HG02571 (cell line): ENCODE results near the gene COL10A1.

Source experiments
- ATAC-seq: cut with Tn5 transposase; IDR thresholded peaks from one replicate; pipeline ENCODE4 v1.9.1; 2021; ENCODE audit warnings: mild to moderate bottlenecking, moderate library complexity; ENCODE audit not compliant: unreplicated experiment

The COL10A1 gene

GRCh38 chr6:116126032-116126431 is at the start of gene COL10A1:
Gene COL10A1 (minus strand): TSS chr6:116126132. CDS start chr6:116125492, 640 bp downstream.
- no peak for ATAC-seq

DNA sequence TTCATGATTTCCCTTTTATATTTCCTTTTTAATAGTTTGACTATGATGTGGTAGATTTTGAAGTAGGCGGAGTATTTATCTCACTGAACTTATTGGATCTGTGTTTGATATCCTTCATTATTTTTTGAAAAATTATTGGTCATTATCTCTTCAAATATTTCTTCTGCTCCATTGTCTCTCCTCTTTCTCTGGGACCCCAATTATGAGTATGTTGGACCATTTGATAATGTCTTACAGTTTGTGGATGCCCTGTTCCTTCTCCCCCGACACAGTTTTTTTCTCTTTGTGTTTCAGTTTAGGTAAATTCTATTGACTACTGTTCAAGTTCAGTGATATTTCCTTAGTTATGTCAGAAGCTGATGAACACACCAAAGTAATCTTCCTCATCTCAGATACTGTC is 49.4 kb upstream of the COL10A1 start:
- no peak for ATAC-seq

- no peak for ATAC-seq
Measured at GRCh38 chr6:116173928-116174327, 48.0 kb upstream of the COL10A1 start.

- ATAC-seq: no peak
Measured at GRCh38 chr6:116170358-116171057, 44.6 kb upstream of the COL10A1 start.

- no peak for ATAC-seq
Measured at GRCh38 chr6:116169880-116170279, 43.9 kb upstream of the COL10A1 start.

- no peak for ATAC-seq
Measured at GRCh38 chr6:116168148-116168547, 42.2 kb upstream of the COL10A1 start.

DNA sequence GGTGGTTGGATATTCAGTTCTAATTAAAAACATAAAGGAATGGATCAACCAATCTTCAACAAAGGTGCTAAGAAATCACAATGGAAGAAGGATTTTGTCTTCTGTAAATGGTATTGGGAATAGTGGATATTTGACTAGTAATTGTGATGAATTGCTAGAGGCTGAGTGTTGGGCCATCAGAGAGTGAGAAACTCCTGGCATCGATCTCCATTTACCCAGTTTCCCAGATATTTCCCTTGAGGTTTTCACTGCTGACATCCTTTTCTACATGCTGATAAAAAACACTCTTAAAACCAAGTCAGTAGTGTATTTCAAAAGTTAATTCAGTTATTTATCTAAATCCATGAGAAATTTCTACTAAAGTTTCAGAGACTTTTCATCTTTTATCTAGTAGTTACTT is 40.4 kb upstream of the COL10A1 start:
- ATAC-seq: no peak

DNA sequence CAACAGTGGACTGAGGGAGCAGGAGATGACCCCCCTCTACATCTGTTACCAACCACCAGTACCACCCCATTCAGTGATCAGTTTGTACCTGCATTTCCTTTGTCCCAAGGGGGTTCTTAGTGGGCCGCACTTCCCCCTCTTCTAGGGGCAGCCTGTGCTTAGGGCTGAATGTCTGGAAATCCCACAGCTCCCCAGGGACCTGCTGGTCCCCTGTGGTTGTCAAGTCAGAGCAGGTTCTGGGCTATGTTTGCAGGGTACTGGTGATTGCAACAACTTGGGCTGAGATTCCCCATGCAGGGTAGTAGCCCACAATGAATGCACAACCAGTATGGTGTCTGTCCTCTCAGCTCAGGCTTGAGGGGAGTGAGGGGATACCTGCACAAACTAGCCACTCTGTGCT is 39.7 kb upstream of the COL10A1 start:
- ATAC-seq: no peak

DNA sequence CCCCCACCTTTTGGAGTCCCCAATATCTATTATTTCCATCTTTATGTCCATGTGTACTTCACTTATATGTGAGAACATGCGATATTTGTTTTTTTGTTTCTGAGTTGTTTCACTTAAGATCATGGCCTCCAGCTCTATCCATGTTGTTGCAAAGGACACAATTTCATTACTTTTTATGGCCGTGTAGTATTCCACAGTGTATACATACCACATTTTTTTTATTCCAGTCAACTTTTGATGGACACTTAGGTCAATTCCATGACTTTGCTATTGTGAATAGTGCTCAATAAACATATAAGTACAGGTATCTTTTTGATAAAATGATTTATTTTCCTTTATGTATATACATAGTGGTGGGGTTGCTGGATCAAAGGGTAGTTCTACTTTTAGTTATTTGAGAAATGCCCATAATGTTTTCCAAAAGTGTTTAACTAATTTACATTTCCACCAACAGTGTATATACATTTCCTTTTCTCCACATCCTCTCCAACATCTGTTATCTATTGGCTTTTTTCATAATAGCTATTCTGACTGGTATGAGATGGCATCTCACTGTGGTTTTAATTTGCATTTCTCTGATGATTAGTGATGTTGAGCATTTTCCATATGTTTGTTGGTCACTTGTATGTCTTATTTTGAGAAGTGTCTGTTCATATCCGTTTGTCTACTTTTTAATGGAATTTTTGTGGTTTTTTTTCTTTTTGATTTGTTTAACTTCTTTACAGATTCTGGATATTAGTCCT is 34.0 kb upstream of the COL10A1 start:
- no peak for ATAC-seq

DNA sequence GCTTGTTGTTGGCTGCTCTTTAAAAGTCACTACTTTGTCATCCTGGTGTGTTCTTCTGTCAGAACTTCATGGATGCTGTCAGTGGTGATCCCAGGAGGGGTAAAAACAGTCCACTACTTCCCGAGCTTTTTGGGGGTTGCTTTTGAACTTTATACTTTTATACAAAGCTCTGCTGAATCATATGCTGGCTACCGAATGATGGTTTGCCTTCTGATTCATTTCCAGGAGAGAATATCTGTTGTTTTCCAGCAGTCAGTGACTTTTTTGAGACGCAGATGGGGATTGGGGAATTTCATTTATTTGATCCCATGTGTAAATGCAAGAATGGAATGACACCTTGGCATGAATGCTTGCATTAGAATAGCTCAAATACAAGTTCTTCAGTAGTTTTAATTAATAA is 32.7 kb upstream of the COL10A1 start:
- no peak for ATAC-seq

DNA sequence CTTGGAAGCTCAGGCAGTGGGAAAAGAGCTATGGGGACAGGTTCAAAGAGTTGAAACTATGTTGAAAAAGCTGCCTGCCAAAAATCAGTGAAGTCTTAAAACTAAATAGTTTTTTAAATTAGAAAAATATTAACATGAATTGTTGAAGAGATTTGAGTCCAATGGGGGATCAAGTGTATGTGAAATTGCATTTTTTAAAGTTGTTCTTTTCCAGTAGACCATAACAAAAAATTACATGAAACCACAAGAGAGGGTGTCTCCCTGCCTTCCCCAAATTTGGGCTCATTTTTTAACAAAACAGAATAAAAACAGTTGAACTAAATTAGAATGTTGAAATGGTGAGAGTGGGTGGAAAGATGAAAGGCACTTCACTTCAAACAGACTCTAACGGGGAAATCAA is 31.5 kb upstream of the COL10A1 start:
- no peak for ATAC-seq

GRCh38 chr6:116156405-116157326 is 30.7 kb upstream of the COL10A1 start:
- no peak for ATAC-seq

DNA sequence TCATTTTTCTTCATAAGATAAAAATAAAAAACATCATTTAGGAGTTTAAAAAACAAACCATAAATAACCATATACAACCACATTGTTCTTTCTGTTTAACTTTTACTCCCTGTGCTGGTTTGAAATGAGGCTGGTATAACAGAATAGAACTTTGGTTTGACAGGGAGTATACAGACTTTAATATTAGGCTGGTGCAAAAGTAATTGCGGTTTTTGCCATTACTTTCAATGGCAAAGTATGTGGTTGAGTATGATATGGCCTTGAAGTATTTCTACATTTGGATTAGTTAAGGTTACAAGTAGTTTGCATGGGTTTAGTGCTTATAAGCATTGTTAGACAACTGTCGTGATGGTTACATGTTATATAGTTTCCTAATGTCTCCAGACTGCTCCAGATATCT is 29.0 kb upstream of the COL10A1 start:
- ATAC-seq: no peak

- no peak for ATAC-seq
Measured at GRCh38 chr6:116152620-116153019, 26.7 kb upstream of the COL10A1 start.

GRCh38 chr6:116145803-116146675 is 20.1 kb upstream of the COL10A1 start:
- no peak for ATAC-seq

DNA sequence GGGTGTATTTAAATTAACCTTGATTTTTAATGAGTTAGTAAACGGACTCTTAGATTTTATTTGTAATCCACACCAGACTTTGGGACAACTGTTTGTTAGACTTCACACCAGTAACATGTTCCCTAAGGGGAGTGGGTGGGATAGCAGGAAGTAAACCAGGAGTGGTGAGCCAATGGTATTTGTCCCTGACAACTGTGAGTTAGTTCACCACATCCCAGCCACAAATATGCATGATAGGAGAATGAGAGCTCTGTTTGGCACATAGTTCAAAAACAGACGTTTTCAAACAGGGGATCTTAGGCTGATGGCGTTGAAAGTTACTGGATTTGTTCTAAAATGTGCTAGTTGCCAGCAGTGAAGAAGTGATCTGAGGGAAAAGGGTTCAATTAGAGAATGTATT is 18.7 kb upstream of the COL10A1 start:
- ATAC-seq: no peak

DNA sequence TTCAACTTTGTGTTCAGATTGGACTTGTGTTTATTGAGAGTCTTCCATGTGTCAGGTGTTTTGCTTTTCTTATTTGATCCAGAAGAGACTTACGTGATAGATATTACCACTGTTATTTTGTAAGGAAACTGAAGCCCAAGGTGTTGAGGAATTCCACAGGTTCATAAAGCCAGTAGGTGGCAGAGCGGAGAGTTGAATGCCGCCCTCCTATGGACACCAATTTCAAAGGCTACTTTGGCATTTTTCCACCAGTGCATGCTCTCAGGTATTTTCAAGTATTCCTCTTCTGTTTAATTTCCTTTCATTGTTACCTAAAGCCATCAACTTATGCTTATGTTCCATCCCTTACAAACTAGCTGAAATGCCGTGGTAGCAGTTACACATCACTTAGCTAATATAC is 14.0 kb upstream of the COL10A1 start:
- ATAC-seq: no peak

DNA sequence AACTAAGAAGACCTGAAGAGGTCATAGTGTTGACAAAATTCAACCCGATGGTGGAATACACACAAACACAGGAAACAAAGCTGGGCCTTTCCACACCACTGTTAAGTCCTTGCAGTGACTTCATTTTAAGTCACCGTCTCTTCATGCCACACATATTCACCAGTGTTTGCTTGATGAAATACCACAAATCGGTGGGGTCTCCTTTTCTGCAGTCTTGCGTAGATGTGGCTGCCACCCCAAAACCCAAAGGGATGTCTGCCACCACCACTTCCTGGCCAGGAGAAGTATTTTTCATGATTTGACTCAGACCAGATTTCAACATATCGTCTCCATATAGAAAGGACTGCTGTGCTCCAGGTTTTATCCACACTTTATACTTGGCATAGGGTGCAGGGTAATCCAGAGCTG is 11.0 kb upstream of the COL10A1 start:
- no peak for ATAC-seq

DNA sequence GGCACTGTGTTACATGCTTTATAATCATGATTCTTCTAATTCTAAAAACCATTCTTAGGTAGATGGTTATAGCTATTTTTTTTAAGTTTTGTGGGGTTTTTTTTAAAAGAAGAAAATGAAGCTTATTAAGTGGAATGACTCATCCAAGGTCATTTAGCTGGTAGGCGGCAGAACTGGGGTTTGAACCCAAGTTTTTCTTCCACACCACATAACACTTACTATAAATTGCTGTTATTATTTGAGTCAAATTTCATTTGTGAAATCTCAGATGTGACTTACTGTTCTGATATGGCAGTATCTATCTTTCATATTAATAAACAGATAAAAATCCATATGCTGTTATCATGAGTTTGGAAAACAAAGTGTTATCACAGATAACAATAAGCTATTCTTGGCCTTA is 10.4 kb upstream of the COL10A1 start:
- no peak for ATAC-seq

DNA sequence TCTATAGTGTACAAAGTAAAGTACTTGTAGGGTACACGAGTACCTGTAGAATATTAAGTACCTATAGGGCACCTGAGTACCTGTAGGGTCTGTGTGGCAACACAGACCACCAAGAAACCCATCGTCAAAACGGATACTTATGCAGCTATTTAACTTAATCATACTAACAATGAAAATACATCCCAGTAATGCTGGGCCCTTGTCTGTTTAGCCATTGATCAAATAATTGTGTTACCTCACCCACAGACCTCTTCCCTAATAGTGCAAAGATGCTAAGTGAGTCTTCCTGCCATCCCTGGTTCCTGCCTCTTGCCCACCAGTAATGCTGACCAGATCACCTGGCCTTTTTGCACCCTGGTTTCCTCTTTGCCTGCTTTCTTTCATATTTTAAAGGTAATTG is 7.5 kb upstream of the COL10A1 start:
- no peak for ATAC-seq
